ENCODE data around the gene FRAT2. TPM values are rescaled to one million over a fixed set of nuclear protein-coding genes. Genes with fewer than 3 reads are reported as not detected.

Gene FRAT2
- total and polyA plus RNA-seq, 2 of the 4 experiments (the other 2 are of a cell fraction) = 2.0 to 2.5 TPM

DNA sequence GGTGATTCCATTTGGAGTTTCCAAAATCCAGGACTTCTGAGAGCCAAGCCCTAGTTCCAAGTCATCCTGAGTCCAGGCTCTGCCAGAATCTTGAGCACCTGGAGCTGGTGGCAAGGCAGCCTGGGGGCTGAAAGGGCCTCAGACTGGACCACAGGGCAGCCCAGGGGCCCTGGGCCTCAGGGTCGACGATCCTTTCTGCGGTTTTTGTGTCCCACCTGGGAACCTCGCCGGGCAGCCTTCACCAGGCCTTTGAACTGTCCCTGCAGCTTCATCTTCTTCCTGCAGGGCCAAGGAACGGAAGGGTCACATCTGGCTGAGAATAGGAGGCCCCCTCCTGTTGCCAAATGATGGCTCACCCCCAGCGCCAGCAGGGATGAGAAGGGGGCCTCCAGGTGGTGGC lies 22.4 kb upstream of the FRAT2 start:
- Histone ChIP-seq H2BK15ac (ENCODE audit: low read depth, low read length) (no peak overlapping the region), H3K79me1 (ENCODE audit: low read depth in 1 of 2, low read length in 2 of 2) (no peaks in the 10 kb centered on the region), H3K27ac (ENCODE audit: insufficient read depth, low read length) (no peak overlapping the region), H2BK20ac (ENCODE audit: low read depth, low read length) (no peak overlapping the region), H3K4me3 (ENCODE audit: insufficient read depth, low read depth, low read length) (no peak overlapping the region), H2AFZ (replicated peaks; ENCODE audit: low read length, poor library complexity) (no peak overlapping the region), H2BK120ac (ENCODE audit: low read depth, low read length) (no peak overlapping the region), H3K14ac (replicated peaks; ENCODE audit: low read depth, low read length) (no peak overlapping the region), H2BK5ac (ENCODE audit: low read depth, low read length, poor library complexity, severe bottlenecking) (no peak overlapping the region), H3K4ac (ENCODE audit: low read depth, low read length) (no peak overlapping the region), H3K9ac (ENCODE audit: low read depth, low read length) (no peak overlapping the region), H3K27me3 (ENCODE audit: control insufficient read depth, insufficient read depth, low read length) (no peaks in the 10 kb centered on the region), H3K18ac (ENCODE audit: low read depth, low read length) (no peak overlapping the region), H4K91ac (ENCODE audit: insufficient read depth, low read depth, low read length) (no peak overlapping the region), H3K23ac (ENCODE audit: low read depth, low read length) (no peak overlapping the region), H3K9me3 (ENCODE audit: control insufficient read depth, insufficient read depth, low read length) (no peaks in the 10 kb centered on the region), H2AK5ac (ENCODE audit: low read depth, low read length) (no peak overlapping the region), H2AK9ac (replicated peaks; ENCODE audit: low read depth, low read length, poor library complexity) (no peak overlapping the region), H3K4me2 (ENCODE audit: low read depth, low read length) (no peak overlapping the region), H3K36me3 (ENCODE audit: control insufficient read depth, insufficient read depth, low read length) (peaks cover 29% of the 10 kb centered on the region), H3K9me1 (ENCODE audit: insufficient read depth, low read length) (0 out of 2 replicates have a peak, but pooled peaks cover 3% of the 10 kb centered on the region), H3K4me1 (ENCODE audit: control insufficient read depth, insufficient read depth, low read length) (no peaks in the 10 kb centered on the region), H3K56ac (ENCODE audit: extremely low read depth, insufficient read depth, low read length) (no peak overlapping the region), H4K8ac (ENCODE audit: low read depth in 2 of 2, low read length in 2 of 2) (no peak overlapping the region), H4K5ac (ENCODE audit: low read depth, low read length) (no peak overlapping the region), H4K20me1 (ENCODE audit: insufficient read depth, low read length) (no peaks in the 10 kb centered on the region)
- CTCF ChIA-PET = no interaction called here
- WGBS, 2 experiments (ENCODE audit: extremely low coverage in 2 of 2, insufficient read length in 1 of 2) = 100% methylated on average over 2 of the region's 7 CpGs; no CpG with 5 or more reads in 1 of the 2 experiments
- DNase-seq (no peak), ATAC-seq (ENCODE audit: low read depth) (no peak)
- dilution Hi-C loops (cut with HindIII; ENCODE audit: low sequenced_read_pairs, unreplicated experiment) = no loop called here
- BruUV-seq (replicated peaks) = no TSS peak
- POLR2A ChIA-PET (ENCODE audit: unreplicated experiment) = no interaction called here
- intact Hi-C loops (cut with micrococcal nuclease) = loop anchor here (10.0 kb wide), 1 partner anchor 592 kb away; no protein-coding TSS in a partner anchor
- TF ChIP-seq MAZ (IDR thresholded peaks at IDR 0.05; ENCODE audit: borderline replicate concordance, low read depth, low read length) (no peak), CHD1 (IDR thresholded peaks at IDR 0.05; ENCODE audit: low read depth, low read length) (no peak), NFE2L2 (IDR thresholded peaks at IDR 0.05; ENCODE audit: low read depth, low read length) (no peak), RFX5 (IDR thresholded peaks at IDR 0.05; ENCODE audit: low read depth, low read length) (no peak), RCOR1 (IDR thresholded peaks at IDR 0.05; ENCODE audit: insufficient replicate concordance, low read length) (no peak), CEBPB (IDR thresholded peaks at IDR 0.05; ENCODE audit: low read depth, low read length) (no peak)
- TF ChIP-seq, protein P1, sequence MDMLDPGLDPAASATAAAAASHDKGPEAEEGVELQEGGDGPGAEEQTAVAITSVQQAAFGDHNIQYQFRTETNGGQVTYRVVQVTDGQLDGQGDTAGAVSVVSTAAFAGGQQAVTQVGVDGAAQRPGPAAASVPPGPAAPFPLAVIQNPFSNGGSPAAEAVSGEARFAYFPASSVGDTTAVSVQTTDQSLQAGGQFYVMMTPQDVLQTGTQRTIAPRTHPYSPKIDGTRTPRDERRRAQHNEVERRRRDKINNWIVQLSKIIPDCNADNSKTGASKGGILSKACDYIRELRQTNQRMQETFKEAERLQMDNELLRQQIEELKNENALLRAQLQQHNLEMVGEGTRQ (IDR thresholded peaks at IDR 0.05; ENCODE audit: low read depth, low read length) = no peak
- in situ Hi-C loops (cut with MboI; ENCODE audit: low sequenced_read_pairs) = loop anchor here (10.0 kb wide), 1 partner anchor 282 kb away; no protein-coding TSS in a partner anchor
